Endothelial cell of umbilical vein (primary cell): ENCODE results near the gene SYNGR1. TPM values are rescaled to one million over a fixed set of nuclear protein-coding genes. Genes with fewer than 3 reads are reported as not detected.

Experiments
- BruUV-seq: library from RNA; stranded (reverse); fragments of 400-500 nt; replicated peaks from 2 replicates; lab custom pipeline; 2021; lab: Mats Ljungman, UMichigan
- CTCF ChIA-PET: fragments of 300-600, 350-600 bp; sonication (Branson Sonifier 250); formaldehyde crosslinking; loops from one replicate; lab custom pipeline; 2021; ENCODE audit warnings: antibody characterized with exemption, inconsistent platforms; lab: Charles Lee
- POLR2A ChIA-PET: fragments of 300-600, 350-600 bp; sonication (Branson Sonifier 250); formaldehyde crosslinking; loops from one replicate; lab custom pipeline; 2021; ENCODE audit warnings: antibody characterized with exemption, inconsistent platforms; lab: Charles Lee
- DNase-seq: peaks from one replicate; pipeline ENCODE4 v3.0.0-alpha.2; 2011; ENCODE audit warnings: low read depth, low spot score
- FAIRE-seq: peaks from 2 replicates; lab custom pipeline; 2011; peaks lifted over from hg19 to GRCh38; lab: Jason Lieb, UNC
- H2AFZ ChIP-seq: 2 replicates; pipeline ENCODE4 v1.6.0; 2012; ENCODE audit warnings: low read depth, low read length, control low read depth, inconsistent platforms
- H3K27ac ChIP-seq: 2 replicates; pipeline ENCODE4 v1.5.1; 2011; ENCODE audit warnings: low read depth, mild to moderate bottlenecking, control low read depth, low read length, moderate library complexity; ENCODE audit not compliant: insufficient read depth
- H3K27me3 ChIP-seq, 2 experiments: 2 replicates each; pipeline versions ENCODE4 v1.6.0 to v1.6.1; 2011; ENCODE audit warnings: low read length in 2 of 2, mixed read lengths in 1 of 2; ENCODE audit not compliant: control insufficient read depth in 2 of 2, insufficient read depth in 2 of 2
- H3K36me3 ChIP-seq, 2 experiments: 2 replicates in 1 of 2; 3 replicates in 1 of 2; pipeline ENCODE4 v1.5.1; 2011; ENCODE audit warnings: low read length in 2 of 2, mild to moderate bottlenecking in 1 of 2, moderate library complexity in 1 of 2; ENCODE audit not compliant: control insufficient read depth in 2 of 2, insufficient read depth in 2 of 2; ENCODE audit errors: extremely low read depth in 1 of 2
- H3K4me1 ChIP-seq: 3 replicates; pipeline ENCODE4 v1.5.1; 2011; ENCODE audit warnings: mild to moderate bottlenecking, low read length; ENCODE audit not compliant: control insufficient read depth, insufficient read depth; ENCODE audit errors: extremely low read depth
- H3K4me2 ChIP-seq: 2 replicates; pipeline ENCODE4 v1.6.1; 2011; ENCODE audit warnings: low read length, control low read depth, mixed read lengths; ENCODE audit not compliant: insufficient read depth
- H3K4me3 ChIP-seq, 3 experiments: fragments of 200-600 bp in 1 of 3; sonication (generic), shearing (Covaris generic) in 1 of 3; replicated peaks in 1 of 3; 2 replicates each; pipeline ENCODE4 v1.5.1; 2011 to 2016; ENCODE audit warnings: control low read depth in 3 of 3, low read length in 3 of 3, mild to moderate bottlenecking in 2 of 3, inconsistent platforms in 1 of 3, low read depth in 1 of 3, moderate library complexity in 1 of 3; ENCODE audit not compliant: insufficient read depth in 1 of 3
- H3K79me2 ChIP-seq: 2 replicates; pipeline ENCODE4 v1.6.0; 2012; ENCODE audit warnings: low read length, inconsistent platforms; ENCODE audit not compliant: control insufficient read depth, insufficient read depth
- H3K9ac ChIP-seq: replicated peaks from 2 replicates; pipeline ENCODE3; 2011; ENCODE audit warnings: low read length, control low read depth; ENCODE audit not compliant: insufficient read depth; ENCODE audit errors: extremely low read depth
- H3K9me1 ChIP-seq: replicated peaks from 3 replicates; pipeline ENCODE4 v1.6.0; 2011; ENCODE audit warnings: mild to moderate bottlenecking, low read length; ENCODE audit not compliant: control insufficient read depth, insufficient read depth; ENCODE audit errors: extremely low read depth
- H3K9me3 ChIP-seq: replicated peaks from 2 replicates; pipeline ENCODE4 v1.5.1; 2012; ENCODE audit warnings: low read length, inconsistent platforms; ENCODE audit not compliant: control insufficient read depth, insufficient read depth
- H4K20me1 ChIP-seq: replicated peaks from 2 replicates; pipeline ENCODE3; 2011; ENCODE audit warnings: mild to moderate bottlenecking, low read length; ENCODE audit not compliant: control insufficient read depth, insufficient read depth; ENCODE audit errors: extremely low read depth
- EZH2 ChIP-seq: IDR thresholded peaks from 2 replicates; pipeline ENCODE4 v1.6.1; 2012; ENCODE audit warnings: borderline replicate concordance, low read depth, mild to moderate bottlenecking, moderate library complexity, low read length, inconsistent platforms; ENCODE audit not compliant: severe bottlenecking
- FOS ChIP-seq: IDR thresholded peaks from 2 replicates; pipeline ENCODE4 v1.6.1; 2011; ENCODE audit warnings: mild to moderate bottlenecking, low read length, moderate library complexity, borderline replicate concordance; ENCODE audit not compliant: insufficient read depth
- GATA2 ChIP-seq: IDR thresholded peaks from 2 replicates; pipeline ENCODE4 v1.7.0; 2011; ENCODE audit warnings: low read depth, mild to moderate bottlenecking, moderate library complexity, mixed read lengths, low read length; ENCODE audit not compliant: insufficient read length, insufficient read depth
- JUN ChIP-seq: IDR thresholded peaks from 2 replicates; pipeline ENCODE4 v1.6.1; 2011; ENCODE audit warnings: borderline replicate concordance, low read depth; ENCODE audit not compliant: insufficient read length, insufficient read depth
- MYC ChIP-seq: IDR thresholded peaks from one replicate; pipeline ENCODE4 v1.6.1; 2011; ENCODE audit warnings: mild to moderate bottlenecking, low read depth, low read length
- POLR2A ChIP-seq: IDR thresholded peaks from 2 replicates; pipeline ENCODE4 v1.6.1; 2012; ENCODE audit warnings: low read depth, mild to moderate bottlenecking, control low read depth, low read length
- POLR2AphosphoS5 ChIP-seq: IDR thresholded peaks from 2 replicates; pipeline ENCODE4 v1.6.1; 2012; ENCODE audit warnings: low read depth, mild to moderate bottlenecking, control low read depth, low read length, moderate library complexity; ENCODE audit not compliant: insufficient read depth
- dilution Hi-C: fragments of 300-500 bp; cut with MboI; formaldehyde crosslinking; loops from one replicate; pipeline ENCODE4 v1.15.0; 2019; ENCODE audit warnings: low sequenced_read_pairs; ENCODE audit not compliant: extremely low pct_ligation_motif_present
- intact Hi-C: fragments of 100-400 bp; cut with micrococcal nuclease; formaldehyde crosslinking; loops from one replicate; pipeline ENCODE4 v1.10.0; 2022
- polyA plus RNA-seq, 4 experiments: library from polyadenylated mRNA; depleted of rRNA in 3 of 4; stranded (reverse) in 3 of 4; unstranded in 1 of 4; fragments of >200 nt; gene quantifications; 2 replicates each; pipeline versions ENCODE4 v1.2.1 to v1.2.3, GENCODE V29; 2011 to 2012; ENCODE audit warnings: missing spikeins in 1 of 4
- total RNA-seq: library from RNA; stranded (reverse); gene quantifications from 2 replicates; pipeline ENCODE4 v1.2.3, GENCODE V29; 2021
- TF ChIP-seq, protein P1 (sequence below): IDR thresholded peaks from 2 replicates; pipeline ENCODE4 v1.6.1; 2011; ENCODE audit not compliant: insufficient read depth, insufficient read length
- TF ChIP-seq, protein P2 (sequence below), 2 donors: IDR thresholded peaks; 1 replicate in 1 of 2; 2 replicates in 1 of 2; pipeline ENCODE4 v1.5.1; 2011; ENCODE audit warnings: low read length in 2 of 2, mild to moderate bottlenecking in 2 of 2, moderate library complexity in 2 of 2, control low read depth in 1 of 2, inconsistent platforms in 1 of 2, low read depth in 1 of 2; ENCODE audit not compliant: insufficient read depth in 1 of 2; ENCODE audit errors: extremely low read depth in 1 of 2

SYNGR1 gene
- total and polyA plus RNA-seq, 2 donors (not counting 3 experiments of a cell fraction or from before 2014, with no cell fraction given): 3.8 to 10.2 TPM

DNA sequence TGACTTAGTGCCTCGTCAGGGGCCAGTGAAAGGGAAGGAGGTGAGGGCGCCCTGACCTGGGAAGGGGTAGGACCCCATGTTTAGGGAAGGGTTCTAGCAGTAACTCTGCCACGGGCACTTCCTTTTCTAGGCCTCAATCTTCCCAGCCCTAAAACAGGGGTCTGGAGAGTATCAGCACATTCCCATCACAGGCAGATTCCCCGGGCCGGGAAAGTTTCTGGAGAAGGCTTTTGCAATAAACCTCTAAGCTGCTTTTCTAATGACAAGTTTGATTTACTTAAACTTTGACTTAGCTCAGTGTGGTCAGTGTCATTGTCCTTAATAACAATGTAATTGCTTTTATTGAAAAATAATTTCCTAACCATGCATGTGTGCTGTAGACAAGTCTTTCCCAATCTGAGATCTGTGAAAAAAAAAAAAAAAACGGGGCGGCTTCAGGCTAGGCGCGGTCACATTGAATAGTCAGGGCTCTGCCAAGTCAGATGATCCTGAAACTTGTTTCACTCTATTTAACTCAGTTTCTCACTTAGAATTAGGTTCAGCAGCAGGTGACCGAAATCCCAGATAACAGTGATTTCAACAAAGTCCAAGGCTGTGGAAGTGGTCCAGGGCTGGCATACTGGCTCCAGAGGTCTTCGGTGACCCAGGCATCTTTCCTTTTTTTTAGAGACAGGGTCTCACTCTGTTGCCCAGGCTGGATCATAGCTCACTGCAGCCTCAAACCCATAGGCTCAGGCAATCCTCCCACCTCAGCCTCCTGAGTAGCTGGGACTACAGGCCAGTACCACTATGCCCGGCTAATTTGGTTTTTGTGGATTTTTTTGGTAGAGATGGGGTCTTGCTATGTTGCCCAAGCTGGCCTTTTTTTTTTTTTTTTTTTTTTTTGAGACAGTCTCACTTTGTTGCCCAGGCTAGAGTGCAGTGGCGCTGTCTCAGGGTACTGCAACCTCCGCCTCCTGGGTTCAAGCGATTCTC is 30.3 kb downstream of the SYNGR1 start:
- no peak for TF ChIP-seq POLR2A
- TF ChIP-seq FOS: no peak
- TF ChIP-seq, protein P1, sequence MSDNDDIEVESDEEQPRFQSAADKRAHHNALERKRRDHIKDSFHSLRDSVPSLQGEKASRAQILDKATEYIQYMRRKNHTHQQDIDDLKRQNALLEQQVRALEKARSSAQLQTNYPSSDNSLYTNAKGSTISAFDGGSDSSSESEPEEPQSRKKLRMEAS: no peak
- TF ChIP-seq JUN: no peak
- no peak for TF ChIP-seq GATA2
- TF ChIP-seq EZH2: no peak
- no peak for TF ChIP-seq MYC
- no peak for TF ChIP-seq POLR2AphosphoS5
- TF ChIP-seq, protein P2, sequence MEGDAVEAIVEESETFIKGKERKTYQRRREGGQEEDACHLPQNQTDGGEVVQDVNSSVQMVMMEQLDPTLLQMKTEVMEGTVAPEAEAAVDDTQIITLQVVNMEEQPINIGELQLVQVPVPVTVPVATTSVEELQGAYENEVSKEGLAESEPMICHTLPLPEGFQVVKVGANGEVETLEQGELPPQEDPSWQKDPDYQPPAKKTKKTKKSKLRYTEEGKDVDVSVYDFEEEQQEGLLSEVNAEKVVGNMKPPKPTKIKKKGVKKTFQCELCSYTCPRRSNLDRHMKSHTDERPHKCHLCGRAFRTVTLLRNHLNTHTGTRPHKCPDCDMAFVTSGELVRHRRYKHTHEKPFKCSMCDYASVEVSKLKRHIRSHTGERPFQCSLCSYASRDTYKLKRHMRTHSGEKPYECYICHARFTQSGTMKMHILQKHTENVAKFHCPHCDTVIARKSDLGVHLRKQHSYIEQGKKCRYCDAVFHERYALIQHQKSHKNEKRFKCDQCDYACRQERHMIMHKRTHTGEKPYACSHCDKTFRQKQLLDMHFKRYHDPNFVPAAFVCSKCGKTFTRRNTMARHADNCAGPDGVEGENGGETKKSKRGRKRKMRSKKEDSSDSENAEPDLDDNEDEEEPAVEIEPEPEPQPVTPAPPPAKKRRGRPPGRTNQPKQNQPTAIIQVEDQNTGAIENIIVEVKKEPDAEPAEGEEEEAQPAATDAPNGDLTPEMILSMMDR (IDR thresholded peaks at IDR 0.05; ENCODE audit: extremely low read depth in 1 of 2, insufficient read depth in 1 of 2, low read depth in 1 of 2, low read length in 2 of 2): no peak
- Histone ChIP-seq H3K27ac (no peak overlapping the region), H2AFZ (no peak overlapping the region), H3K9me3 (no peaks in the 10 kb centered on the region), H3K9ac (no peak overlapping the region), H3K4me3 (no peak overlapping the region), H3K36me3 (no peaks in the 10 kb centered on the region), H3K4me1 (no peaks in the 10 kb centered on the region), H4K20me1 (no peaks in the 10 kb centered on the region), H3K27me3 (no peaks in the 10 kb centered on the region), H3K79me2 (no peaks in the 10 kb centered on the region), H3K4me2 (no peak overlapping the region), H3K9me1 (no peaks in the 10 kb centered on the region)
- intact Hi-C loops (no loop called here), dilution Hi-C loops (no loop called here)
- FAIRE-seq: no peak
- no peak for DNase-seq
- CTCF ChIA-PET: interaction anchor here (0.6 to 1.3 kb wide), 7 partner anchors 10 to 1975 kb away, joined by 3 to 6 read pairs (median 3); no protein-coding TSS in a partner anchor
- no TSS peak for BruUV-seq
- POLR2A ChIA-PET: interaction anchor here (0.6 to 1.2 kb wide), 2 partner anchors 14 to 34 kb away, joined by 3 to 4 read pairs; no protein-coding TSS in a partner anchor
